Hepatocyte (in vitro differentiated cells): Measurements from ENCODE around the gene HYAL2. TPM values are rescaled to one million over a fixed set of nuclear protein-coding genes. Genes with fewer than 3 reads are reported as not detected.

ENCODE experiments used
- DNase-seq: peaks from one replicate; pipeline ENCODE4 v3.0.0-alpha.2; 2016; ENCODE audit warnings: low spot score
- H2AFZ ChIP-seq: fragments of 200-600 bp; sonication (generic); 2 replicates; pipeline ENCODE4 v1.6.0; 2016; ENCODE audit warnings: antibody characterized with exemption, mild to moderate bottlenecking
- H3K27ac ChIP-seq: fragments of 200-600 bp; sonication (generic); 2 replicates; pipeline ENCODE4 v1.5.1; 2016; ENCODE audit warnings: mild to moderate bottlenecking
- H3K27me3 ChIP-seq: fragments of 200-600 bp; sonication (generic); 2 replicates; pipeline ENCODE4 v1.6.1; 2016
- H3K36me3 ChIP-seq: fragments of 200-600 bp; sonication (generic); replicated peaks from 2 replicates; pipeline ENCODE4 v1.5.1; 2016; ENCODE audit warnings: low read depth; ENCODE audit not compliant: insufficient read depth
- H3K4me1 ChIP-seq: fragments of 200-600 bp; sonication (generic); 2 replicates; pipeline ENCODE4 v1.5.1; 2016; ENCODE audit warnings: mild to moderate bottlenecking, moderate library complexity; ENCODE audit not compliant: insufficient read depth
- H3K4me2 ChIP-seq: fragments of 200-600 bp; sonication (generic); 2 replicates; pipeline ENCODE4 v1.6.0; 2016
- H3K4me3 ChIP-seq: fragments of 200-600 bp; sonication (generic); 2 replicates; pipeline ENCODE4 v1.5.1; 2016; ENCODE audit warnings: mild to moderate bottlenecking
- H3K79me2 ChIP-seq: fragments of 200-600 bp; sonication (generic); 2 replicates; pipeline ENCODE4 v1.6.0; 2017; ENCODE audit warnings: mild to moderate bottlenecking
- H3K9me2 ChIP-seq: fragments of 200-600 bp; sonication (generic); replicated peaks from 2 replicates; pipeline ENCODE4 v1.6.0; 2017; ENCODE audit warnings: mild to moderate bottlenecking; ENCODE audit not compliant: insufficient read depth
- H3K9me3 ChIP-seq: fragments of 200-600 bp; sonication (generic); 2 replicates; pipeline ENCODE4 v1.5.1; 2016; ENCODE audit warnings: low read depth, mild to moderate bottlenecking
- H4K20me1 ChIP-seq: fragments of 200-600 bp; sonication (generic); 2 replicates; pipeline ENCODE4 v1.6.0; 2016; ENCODE audit warnings: mild to moderate bottlenecking; ENCODE audit not compliant: insufficient read depth, poor library complexity, severe bottlenecking
- CTCF ChIP-seq: fragments of 200-600 bp; sonication (generic); IDR thresholded peaks from 2 replicates; pipeline ENCODE4 v1.5.1; 2016; ENCODE audit warnings: antibody characterized with exemption, mild to moderate bottlenecking; ENCODE audit not compliant: poor library complexity
- EZH2 ChIP-seq: fragments of 200-600 bp; sonication (generic); IDR thresholded peaks from 2 replicates; pipeline ENCODE4 v1.6.1; 2016; ENCODE audit warnings: antibody characterized with exemption, mild to moderate bottlenecking, borderline replicate concordance
- EZH2phosphoT487 ChIP-seq: fragments of 200-600 bp; sonication (generic); IDR thresholded peaks from one replicate; pipeline ENCODE4 v1.6.1; 2018; ENCODE audit warnings: antibody characterized with exemption, mild to moderate bottlenecking, low read depth, moderate library complexity; ENCODE audit not compliant: unreplicated experiment, severe bottlenecking
- WGBS: methylation state at CpG from one replicate; pipeline ENCODE4 v1.1.6; 2016; ENCODE audit warnings: low lambda C conversion rate; ENCODE audit errors: missing lambda C conversion rate; 5-methylcytosine and 5-hydroxymethylcytosine counted together
- polyA plus RNA-seq: library from polyadenylated mRNA; unstranded; fragments of >200 nt; fragmentation: Nextera tagmentation; extraction: Ambion mirVana; gene quantifications from 2 replicates; pipeline ENCODE4 v1.2.1, GENCODE V29; 2016
- total RNA-seq: library from RNA; depleted of rRNA; stranded (reverse); fragments of >200 nt; gene quantifications from 2 replicates; pipeline ENCODE4 v1.2.3, GENCODE V29; 2014

HYAL2 gene
- total and polyA plus RNA-seq, 2 experiments from 2014 or later, result 75.4 to 125 TPM

- peak within 1 kb of the TSS; percentile 89 for H3K4me2 ChIP-seq
- H3K27ac ChIP-seq, result peak within 1 kb of the TSS; percentile 91
- H3K4me3 ChIP-seq, result no peak within 1 kb of the TSS
- H2AFZ ChIP-seq, result no peak within 1 kb of the TSS
- H4K20me1 ChIP-seq, result no peaks in the 10 kb centered on the region
- peaks cover 21% of the 10 kb centered on the region for H3K79me2 ChIP-seq
- WGBS, result 30% methylated on average over 16 of the region's 21 CpGs
- H3K36me3 ChIP-seq, result no peaks in the 10 kb centered on the region
- H3K4me1 ChIP-seq, result peaks cover 83% of the 10 kb centered on the region
- TF ChIP-seq EZH2 (no peak), CTCF (no peak), EZH2phosphoT487 (no peak)
- no peaks in the 10 kb centered on the region for H3K9me3 ChIP-seq
- no peaks in the 10 kb centered on the region for H3K27me3 ChIP-seq
- H3K9me2 ChIP-seq, result no peaks in the 10 kb centered on the region
- peak; percentile 86 for DNase-seq
Measured at GRCh38 chr3:50268703-50269451, 53.7 kb downstream of the HYAL2 start, which contains the start of gene SEMA3B. SEMA3B (plus strand) TSS chr3:50269147; CDS start chr3:50269241, 94 bp downstream.

- 77% methylated on average over 3 of the region's 3 CpGs for WGBS
- H4K20me1 ChIP-seq, result no peaks in the 10 kb centered on the region
Measured at GRCh38 chr3:50268276-50268675, 54.3 kb downstream of the HYAL2 start.

More at GRCh38 chr3:50268276-50268675, 54.3 kb downstream of the HYAL2 start:
- Histone ChIP-seq H3K79me2 (peaks cover 21% of the 10 kb centered on the region), H3K4me2 (peak overlapping the region; percentile 89), H3K27ac (peak overlapping the region; percentile 91), H3K36me3 (no peaks in the 10 kb centered on the region), H3K9me2 (no peaks in the 10 kb centered on the region), H3K27me3 (no peaks in the 10 kb centered on the region), H2AFZ (no peak overlapping the region), H3K4me3 (no peak overlapping the region), H3K4me1 (peaks cover 89% of the 10 kb centered on the region), H3K9me3 (no peaks in the 10 kb centered on the region)
- no peak for TF ChIP-seq EZH2phosphoT487
- TF ChIP-seq CTCF, result no peak
- TF ChIP-seq EZH2, result no peak
- no peak for DNase-seq

Other genes with a start within 250 kb of the HYAL2 start
- gene RBM5, start 233.8 kb downstream of the HYAL2 start, total RNA-seq, result 147 and 150 TPM in 2 replicates
- 64.3 and 84.9 TPM in 2 replicates for gene RBM5, start 233.8 kb downstream of the HYAL2 start, polyA plus RNA-seq
- 11.8 and 15.5 TPM in 2 replicates for gene SEMA3F, start 167.4 kb downstream of the HYAL2 start, total RNA-seq
- 13.9 and 16.8 TPM in 2 replicates for gene SEMA3F, start 167.4 kb downstream of the HYAL2 start, polyA plus RNA-seq
- not detected in 2 replicates for gene GNAT1, start 131.1 kb downstream of the HYAL2 start, total RNA-seq
- gene GNAT1, start 131.1 kb downstream of the HYAL2 start, polyA plus RNA-seq, result not detected in 2 replicates
- gene SLC38A3, start 117.5 kb downstream of the HYAL2 start, total RNA-seq, result 22.6 and 24.7 TPM in 2 replicates
- 37.9 and 56.6 TPM in 2 replicates for gene SLC38A3, start 117.5 kb downstream of the HYAL2 start, polyA plus RNA-seq
- 95.0 and 103 TPM in 2 replicates for gene GNAI2, start 86.5 kb downstream of the HYAL2 start, total RNA-seq
- gene GNAI2, start 86.5 kb downstream of the HYAL2 start, polyA plus RNA-seq, result 219 and 233 TPM in 2 replicates
- 60.2 and 67.7 TPM in 2 replicates for gene SEMA3B, start 53.6 kb downstream of the HYAL2 start, total RNA-seq
- 104 and 135 TPM in 2 replicates for gene SEMA3B, start 53.6 kb downstream of the HYAL2 start, polyA plus RNA-seq
- 0.20 TPM in 1 of 2 replicates, not detected in the other for gene LSMEM2, start 43.7 kb downstream of the HYAL2 start, total RNA-seq
- gene LSMEM2, start 43.7 kb downstream of the HYAL2 start, polyA plus RNA-seq, result 0.39 TPM in 1 of 2 replicates, not detected in the other
- 37.0 and 41.4 TPM in 2 replicates for gene IFRD2, start 30.3 kb downstream of the HYAL2 start, total RNA-seq
- gene IFRD2, start 30.3 kb downstream of the HYAL2 start, polyA plus RNA-seq, result 71.6 and 76.2 TPM in 2 replicates
- gene HYAL3, start 23.3 kb downstream of the HYAL2 start, total RNA-seq, result 3.7 and 9.0 TPM in 2 replicates
- gene HYAL3, start 23.3 kb downstream of the HYAL2 start, polyA plus RNA-seq, result 5.6 and 7.0 TPM in 2 replicates
- gene NAA80, start 23.3 kb downstream of the HYAL2 start, total RNA-seq, result 6.7 and 7.1 TPM in 2 replicates
- gene NAA80, start 23.3 kb downstream of the HYAL2 start, polyA plus RNA-seq, result 17.0 and 19.5 TPM in 2 replicates
- 22.3 and 34.3 TPM in 2 replicates for gene HYAL1, start 19.2 kb downstream of the HYAL2 start, total RNA-seq
- gene HYAL1, start 19.2 kb downstream of the HYAL2 start, polyA plus RNA-seq, result 5.5 and 11.8 TPM in 2 replicates
- 30.0 and 33.1 TPM in 2 replicates for gene TUSC2, start 5.5 kb upstream of the HYAL2 start, total RNA-seq
- 45.6 and 59.0 TPM in 2 replicates for gene TUSC2, start 5.5 kb upstream of the HYAL2 start, polyA plus RNA-seq
- gene RASSF1, start 18.1 kb upstream of the HYAL2 start, total RNA-seq, result 11.3 and 13.4 TPM in 2 replicates
- 22.9 and 30.1 TPM in 2 replicates for gene RASSF1, start 18.1 kb upstream of the HYAL2 start, polyA plus RNA-seq
- 0.20 and 0.44 TPM in 2 replicates for gene ZMYND10, start 23.0 kb upstream of the HYAL2 start, total RNA-seq
- 0.18 and 0.77 TPM in 2 replicates for gene ZMYND10, start 23.0 kb upstream of the HYAL2 start, polyA plus RNA-seq
- 22.3 and 23.5 TPM in 2 replicates for gene NPRL2, start 28.0 kb upstream of the HYAL2 start, total RNA-seq
- 27.0 and 34.6 TPM in 2 replicates for gene NPRL2, start 28.0 kb upstream of the HYAL2 start, polyA plus RNA-seq
- 31.0 and 37.3 TPM in 2 replicates for gene CYB561D2, start 28.1 kb upstream of the HYAL2 start, total RNA-seq
- gene CYB561D2, start 28.1 kb upstream of the HYAL2 start, polyA plus RNA-seq, result 40.5 and 46.9 TPM in 2 replicates
- gene TMEM115, start 36.8 kb upstream of the HYAL2 start, total RNA-seq, result 49.3 and 63.0 TPM in 2 replicates
- 64.5 and 69.9 TPM in 2 replicates for gene TMEM115, start 36.8 kb upstream of the HYAL2 start, polyA plus RNA-seq
- gene CACNA2D2, start 180.9 kb upstream of the HYAL2 start, total RNA-seq, result 0.87 and 1.2 TPM in 2 replicates
- 1.4 and 1.5 TPM in 2 replicates for gene CACNA2D2, start 180.9 kb upstream of the HYAL2 start, polyA plus RNA-seq
- gene C3orf18, start 245.0 kb upstream of the HYAL2 start, total RNA-seq, result 4.7 and 5.6 TPM in 2 replicates
- gene C3orf18, start 245.0 kb upstream of the HYAL2 start, polyA plus RNA-seq, result 2.9 and 6.1 TPM in 2 replicates
- gene HEMK1, start 246.8 kb upstream of the HYAL2 start, total RNA-seq, result 18.5 and 18.6 TPM in 2 replicates
- gene HEMK1, start 246.8 kb upstream of the HYAL2 start, polyA plus RNA-seq, result 21.8 and 27.2 TPM in 2 replicates